ENCODE measurements around the gene DNAH10.

The DNAH10 gene

DNA sequence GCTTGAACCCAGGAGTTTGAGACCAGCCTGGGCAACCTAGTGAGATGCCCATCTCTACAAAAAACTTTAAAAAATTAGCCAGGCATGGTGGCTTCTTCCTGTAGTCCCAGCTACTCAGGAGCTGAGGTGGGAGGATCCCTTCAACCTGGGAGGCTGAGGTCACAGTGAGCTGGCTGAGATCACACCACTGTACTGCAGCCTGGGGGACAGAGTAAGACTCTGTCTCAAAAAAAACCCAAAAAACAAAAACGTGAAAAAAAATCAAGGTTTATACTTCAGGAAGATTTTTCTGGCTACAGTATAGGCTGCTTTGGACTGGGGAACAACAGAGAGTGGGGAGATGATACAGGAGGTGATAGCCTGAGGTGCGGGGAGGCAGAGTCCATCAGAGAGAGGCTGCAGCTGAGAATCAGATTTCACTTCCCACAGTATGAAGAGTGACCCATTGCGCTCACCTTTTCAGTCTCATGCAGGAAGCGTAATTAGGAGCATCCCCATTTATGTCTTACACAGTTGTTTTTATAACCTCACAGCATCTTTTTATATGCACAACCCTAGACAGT is 28.9 kb downstream of the DNAH10 start:
- no peak overlapping the region for H3K4me3 ChIP-seq (ENCODE audit: low read depth, low read length)

DNA sequence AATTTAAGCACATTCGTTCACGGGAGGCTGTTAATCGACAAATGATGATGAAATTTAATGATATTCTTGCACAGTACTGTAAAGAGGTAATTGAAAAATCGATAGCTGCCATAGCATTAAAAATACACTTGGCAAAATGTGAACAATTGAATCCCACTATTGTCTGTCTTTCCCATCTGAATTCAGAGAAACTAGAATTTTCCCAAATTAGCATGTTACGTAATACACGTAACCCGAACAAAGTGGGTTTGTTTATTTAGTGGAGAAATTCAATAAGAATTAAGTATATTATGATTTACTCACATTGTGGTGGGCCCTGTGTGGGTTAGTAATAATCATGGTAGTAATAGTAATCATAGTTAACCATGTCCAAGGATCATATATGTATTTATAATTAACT is 31.9 kb downstream of the DNAH10 start:
- no peak overlapping the region for H3K4me3 ChIP-seq (ENCODE audit: low read depth, low read length)

DNA sequence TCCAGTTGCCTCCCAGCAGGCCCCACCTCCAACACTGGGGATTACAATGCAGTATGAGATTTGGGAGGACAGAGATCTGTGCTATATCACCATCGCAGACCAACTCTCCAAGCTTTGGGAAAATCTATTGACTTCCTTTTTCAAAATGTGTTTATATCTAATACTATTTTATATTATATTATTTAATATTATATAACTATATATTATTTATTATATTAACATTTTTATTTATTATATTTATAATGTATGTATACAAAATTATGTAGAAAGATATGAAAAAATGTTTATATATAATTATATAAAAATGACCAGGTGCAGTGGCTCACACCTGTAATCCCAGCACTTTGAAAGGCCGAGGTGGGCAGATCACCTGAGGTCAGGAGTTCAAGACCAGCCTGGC is 36.4 kb downstream of the DNAH10 start:
- no peak overlapping the region for H3K4me3 ChIP-seq (ENCODE audit: low read depth, low read length)

DNA sequence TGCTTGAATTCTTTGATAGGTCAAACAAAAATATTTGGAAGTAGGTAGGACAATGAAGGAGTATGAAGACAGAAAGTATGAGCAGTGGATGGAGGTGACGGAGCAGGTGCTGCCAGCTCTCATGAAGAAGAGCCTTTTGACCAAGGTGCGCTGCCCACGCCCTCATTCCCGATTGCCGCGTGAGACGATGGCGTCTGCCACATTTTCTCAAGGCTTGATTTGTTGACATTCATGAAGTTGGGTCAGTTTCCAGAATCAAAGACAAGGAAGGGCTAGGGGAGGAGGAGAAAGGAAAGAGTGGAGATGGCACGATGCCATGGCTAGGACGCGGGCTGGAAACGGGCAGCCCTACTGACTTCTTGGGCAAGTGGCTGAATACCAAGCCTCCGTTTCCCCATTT is 37.1 kb downstream of the DNAH10 start:
- H3K4me3 ChIP-seq (ENCODE audit: low read depth, low read length), result no peak overlapping the region

DNA sequence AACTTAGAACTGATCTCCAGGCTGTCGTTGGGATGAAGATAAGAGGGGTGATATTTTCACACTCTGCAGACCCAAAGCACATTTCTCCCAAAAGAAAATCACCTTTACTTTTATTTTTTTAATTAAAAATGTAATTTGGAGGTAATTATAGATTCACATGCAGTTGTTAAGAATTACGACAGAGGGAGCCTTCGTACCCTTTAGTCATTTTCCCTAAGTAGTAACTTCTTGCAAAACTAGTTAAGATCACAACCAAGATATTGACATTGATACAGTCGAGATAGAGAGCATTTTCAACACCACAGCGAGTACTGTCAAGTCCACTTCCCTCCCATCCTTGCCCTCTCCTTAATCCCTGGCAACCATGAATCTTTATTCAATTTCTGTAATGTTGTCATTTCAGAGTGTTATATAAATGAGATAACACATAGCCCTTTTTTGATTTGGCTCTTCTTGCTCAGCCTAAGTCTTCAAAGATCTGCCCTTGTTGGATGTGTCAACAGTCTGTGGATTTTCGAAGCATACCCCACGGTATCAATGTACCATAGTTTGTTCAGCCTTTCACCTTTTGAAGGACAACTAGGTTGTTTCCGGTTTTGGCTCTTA is 39.6 kb downstream of the DNAH10 start:
- no peak overlapping the region for H3K4me3 ChIP-seq (ENCODE audit: low read depth, low read length)

DNA sequence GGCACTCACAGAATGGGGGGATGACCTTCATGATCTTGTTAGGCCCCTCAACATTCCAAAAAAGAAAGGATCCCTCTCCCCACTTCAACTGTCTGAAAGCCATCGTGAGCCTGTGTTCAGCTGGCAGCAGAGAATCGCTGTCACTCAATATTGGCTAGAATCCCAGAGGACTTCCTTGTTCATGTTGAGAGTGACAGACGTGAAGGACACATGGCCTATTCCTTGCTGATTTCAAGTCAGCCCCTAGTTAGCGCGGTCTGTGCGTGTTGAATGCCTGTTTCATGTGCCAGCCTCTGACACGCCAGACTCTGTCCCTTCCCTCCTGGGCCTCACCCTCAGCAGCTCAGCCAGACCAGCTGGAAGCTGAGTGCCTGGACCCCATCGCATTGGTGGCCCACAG is 43.1 kb downstream of the DNAH10 start:
- H3K4me3 ChIP-seq (ENCODE audit: low read depth, low read length), result no peak overlapping the region

DNA sequence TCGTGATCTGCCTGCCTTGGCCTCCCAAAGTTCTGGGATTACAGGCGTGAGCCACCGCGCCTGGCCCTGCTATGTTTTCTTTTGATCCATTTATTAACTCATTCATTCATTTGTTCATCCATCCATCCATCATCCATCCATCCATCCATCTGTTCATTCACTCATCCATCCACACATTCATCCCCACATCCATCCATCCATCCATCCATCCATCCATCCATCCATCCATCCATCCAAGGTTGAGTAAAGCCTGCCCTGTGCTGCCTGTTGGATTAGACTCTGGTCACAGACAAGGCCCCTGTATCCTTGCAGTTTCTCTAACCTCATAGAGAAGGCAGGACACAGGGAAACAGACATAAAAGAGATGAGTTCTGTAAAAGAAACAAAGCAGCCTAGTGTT is 44.9 kb downstream of the DNAH10 start:
- no peak overlapping the region for H3K4me3 ChIP-seq (ENCODE audit: low read depth, low read length)

DNA sequence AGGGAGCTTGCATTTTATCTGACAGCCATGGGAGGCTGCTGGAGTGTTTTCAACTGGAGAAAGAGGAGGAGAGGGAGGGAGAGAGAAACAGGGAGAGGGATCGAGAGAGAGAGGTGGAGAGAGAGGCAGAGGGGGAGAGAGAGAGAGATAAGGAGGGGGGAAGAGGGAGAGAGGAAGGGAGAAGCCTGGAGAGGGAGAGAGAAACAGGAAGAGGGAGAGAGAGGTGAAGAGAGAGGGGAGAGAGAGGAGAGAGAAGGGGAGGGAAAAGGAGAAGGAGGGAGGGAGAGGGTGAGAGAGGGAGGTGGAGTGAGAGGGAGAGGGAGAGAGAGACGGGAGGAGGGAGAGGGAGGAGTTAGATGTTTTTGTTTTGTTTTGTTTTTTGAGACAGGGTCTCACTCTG is 45.6 kb downstream of the DNAH10 start:
- no peak overlapping the region for H3K4me3 ChIP-seq (ENCODE audit: low read depth, low read length)

DNA sequence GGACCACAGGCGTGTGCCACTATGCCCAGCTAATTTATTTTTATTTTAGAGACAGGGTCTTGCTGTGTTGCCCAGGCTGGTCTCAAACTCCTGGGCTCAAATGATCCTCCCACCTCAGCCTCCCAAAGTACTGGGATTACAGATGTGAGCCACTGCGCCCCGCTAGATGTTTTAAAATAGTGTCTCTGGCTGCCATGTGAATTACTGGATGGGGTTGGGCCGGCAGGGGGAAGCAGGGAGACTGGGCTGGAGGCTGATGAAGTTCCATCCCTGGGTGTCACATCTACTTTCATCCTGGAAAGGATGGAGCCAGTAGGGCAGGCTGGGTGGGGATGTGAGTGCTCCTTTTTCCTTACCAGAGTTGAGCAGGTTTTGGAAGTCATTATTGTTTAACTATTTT is 46.1 kb downstream of the DNAH10 start:
- H3K4me3 ChIP-seq (ENCODE audit: low read depth, low read length), result no peak overlapping the region

DNA sequence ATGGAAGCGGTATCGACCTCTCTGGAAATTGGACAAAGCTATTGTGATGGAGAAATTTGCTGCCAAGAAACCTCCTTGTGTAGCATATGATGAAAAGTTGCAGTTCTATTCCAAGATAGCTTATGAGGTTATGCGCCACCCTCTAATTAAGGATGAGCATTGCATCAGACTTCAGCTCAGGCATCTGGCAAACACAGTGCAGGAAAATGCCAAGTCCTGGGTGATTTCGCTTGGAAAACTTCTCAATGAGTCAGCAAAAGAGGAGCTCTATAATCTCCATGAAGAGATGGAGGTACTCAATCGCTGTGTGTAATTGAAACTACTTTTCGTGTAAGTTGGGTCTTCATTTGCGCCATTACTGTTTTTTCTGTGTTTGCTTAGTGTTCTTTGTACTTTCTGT is 51.2 kb downstream of the DNAH10 start:
- H3K4me3 ChIP-seq (ENCODE audit: low read depth, low read length), result no peak overlapping the region

DNA sequence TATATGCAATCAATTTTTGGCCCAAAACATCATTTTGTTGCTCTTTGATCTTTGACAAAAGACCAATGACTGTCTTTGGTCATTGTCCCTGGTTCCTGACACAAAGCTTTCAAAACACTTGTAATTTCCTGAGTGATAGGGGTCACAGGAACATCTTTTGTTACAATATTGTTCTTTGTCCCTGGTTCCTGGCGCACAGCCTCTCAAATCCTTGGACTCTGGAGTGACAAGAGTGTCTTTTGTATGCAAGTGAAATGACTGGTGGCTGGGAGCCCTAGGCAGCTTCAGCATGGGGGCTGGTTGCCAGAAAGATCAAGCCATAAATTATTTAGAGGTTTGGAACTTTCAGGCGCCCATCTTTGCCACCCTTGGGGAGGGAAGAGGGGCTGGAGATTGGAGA is 53.9 kb downstream of the DNAH10 start:
- H3K4me3 ChIP-seq (ENCODE audit: low read depth, low read length), result no peak overlapping the region

DNA sequence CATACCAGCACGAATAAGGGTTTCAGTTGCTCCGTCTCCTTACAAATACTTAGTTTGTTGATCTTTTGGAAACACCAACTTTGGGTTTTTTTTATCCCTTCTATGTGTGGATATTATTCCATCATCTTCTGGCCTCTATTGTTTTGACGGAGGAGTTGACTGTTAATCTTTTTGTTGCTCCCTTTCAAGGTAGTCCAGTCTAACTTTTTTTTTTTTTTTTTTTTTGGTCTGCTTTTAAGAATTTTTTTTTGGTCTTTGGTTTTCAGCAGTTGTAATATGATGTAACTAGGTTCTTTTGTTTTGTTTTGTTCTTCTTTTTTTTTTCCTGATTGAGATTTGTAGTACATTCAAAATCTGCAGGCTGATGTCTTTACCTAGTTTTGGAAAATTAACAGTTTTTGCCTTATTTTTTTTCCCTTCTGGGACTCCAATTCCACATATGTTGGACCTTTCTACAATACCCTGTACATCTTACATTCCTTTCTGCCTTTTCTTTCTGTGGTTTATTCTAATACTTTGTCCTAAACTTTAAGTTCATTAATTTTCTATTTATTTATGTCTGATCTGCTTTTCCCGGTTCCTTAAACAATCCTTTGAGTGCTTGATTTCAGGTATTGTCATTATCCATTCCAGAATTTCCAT is 54.9 kb downstream of the DNAH10 start:
- no peak overlapping the region for H3K4me3 ChIP-seq (ENCODE audit: low read depth, low read length)

DNA sequence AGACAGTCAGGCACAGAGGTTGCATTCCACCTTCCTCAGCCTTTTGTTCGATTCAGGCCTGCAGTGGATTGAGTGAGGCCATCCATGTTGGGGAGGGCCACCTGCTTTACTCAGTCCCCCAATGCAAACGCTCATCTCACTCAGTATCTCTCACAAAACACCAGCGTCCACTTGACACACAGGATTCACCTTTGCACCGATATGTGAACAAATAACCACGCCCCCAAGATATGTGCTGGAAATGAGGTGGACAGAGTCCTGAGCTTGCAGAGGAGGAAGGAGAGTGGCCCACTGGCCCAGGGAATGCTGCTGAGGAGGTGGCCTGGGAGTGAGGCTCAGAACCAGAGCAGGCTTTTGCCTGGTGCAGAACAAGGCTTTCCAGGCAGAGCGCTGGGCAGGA is 60.7 kb downstream of the DNAH10 start:
- H3K4me3 ChIP-seq (ENCODE audit: low read depth, low read length), result no peak overlapping the region

DNA sequence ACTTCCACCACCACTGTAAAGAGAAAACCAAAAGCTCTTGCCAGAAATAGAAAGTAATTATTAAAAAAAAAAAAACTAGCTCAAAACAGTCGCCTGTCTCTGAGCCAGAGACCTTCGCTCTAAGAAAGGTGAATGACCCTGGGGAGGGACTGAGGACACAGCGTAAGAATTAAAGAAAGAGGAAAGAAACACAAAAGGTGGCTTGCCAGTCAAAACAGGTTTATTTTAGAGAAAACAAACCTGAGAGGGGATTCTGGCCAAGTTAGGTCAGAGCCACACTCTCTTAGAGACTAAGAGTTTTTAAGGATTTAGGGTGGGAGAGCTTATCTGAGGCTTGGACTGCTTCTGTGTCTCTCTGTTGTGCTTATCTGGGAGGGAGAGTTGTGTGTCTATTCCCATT is 66.0 kb downstream of the DNAH10 start:
- H3K4me3 ChIP-seq (ENCODE audit: low read depth, low read length), result no peak overlapping the region

DNA sequence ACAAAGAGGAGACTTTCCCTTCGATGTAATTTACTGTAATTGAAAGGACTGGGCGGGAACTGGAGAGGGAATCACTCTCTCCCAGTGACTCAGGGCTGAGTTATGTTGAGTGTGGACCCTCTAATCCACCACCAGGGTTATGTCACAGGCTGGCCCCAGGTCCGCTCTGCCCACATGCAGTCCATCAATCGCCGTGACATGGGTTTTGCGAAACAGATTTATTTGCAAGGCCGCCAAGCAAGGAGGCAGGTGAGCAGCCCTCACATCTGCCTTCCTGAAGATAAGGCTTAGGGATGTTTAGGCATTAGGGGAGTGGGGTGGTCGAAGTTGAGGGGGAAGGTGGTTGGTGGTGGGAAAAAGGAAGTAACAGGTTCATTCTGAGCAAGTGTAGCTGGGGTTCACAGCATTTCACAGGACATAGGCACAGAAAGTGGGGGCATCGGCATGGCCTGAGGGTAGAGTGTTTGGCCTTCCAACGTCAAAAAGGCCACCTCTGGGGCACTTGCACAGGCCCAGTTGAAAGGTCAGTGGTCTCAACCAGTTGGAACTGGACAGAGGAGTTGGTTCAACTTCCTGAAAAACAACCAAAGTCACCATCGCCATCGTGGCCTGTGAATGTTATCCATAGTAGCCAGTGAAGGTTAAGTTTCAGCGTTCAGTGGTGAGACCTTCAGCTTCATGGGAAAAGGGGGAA is 66.9 kb downstream of the DNAH10 start:
- H3K4me3 ChIP-seq (ENCODE audit: low read depth, low read length), result no peak overlapping the region

DNA sequence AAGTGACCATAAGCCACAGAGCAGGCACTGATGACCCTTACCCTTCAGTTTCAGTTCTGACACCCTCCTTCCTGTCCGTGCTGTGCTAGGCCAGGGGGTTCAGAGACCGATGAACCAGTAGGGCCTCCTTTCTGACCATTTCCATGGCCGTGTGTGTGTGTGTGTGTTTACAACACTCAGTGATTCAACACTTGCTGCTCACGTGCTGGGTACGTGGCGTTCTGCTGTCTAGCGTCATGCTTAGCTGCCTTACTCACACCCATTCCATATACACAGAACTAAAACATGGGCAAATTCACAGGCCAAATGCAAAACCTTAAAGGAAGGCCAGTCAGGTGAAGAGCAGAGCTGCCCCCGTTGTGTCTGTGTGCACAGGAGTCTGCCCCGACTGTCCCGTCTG is 67.5 kb downstream of the DNAH10 start:
- no peak overlapping the region for H3K4me3 ChIP-seq (ENCODE audit: low read depth, low read length)

DNA sequence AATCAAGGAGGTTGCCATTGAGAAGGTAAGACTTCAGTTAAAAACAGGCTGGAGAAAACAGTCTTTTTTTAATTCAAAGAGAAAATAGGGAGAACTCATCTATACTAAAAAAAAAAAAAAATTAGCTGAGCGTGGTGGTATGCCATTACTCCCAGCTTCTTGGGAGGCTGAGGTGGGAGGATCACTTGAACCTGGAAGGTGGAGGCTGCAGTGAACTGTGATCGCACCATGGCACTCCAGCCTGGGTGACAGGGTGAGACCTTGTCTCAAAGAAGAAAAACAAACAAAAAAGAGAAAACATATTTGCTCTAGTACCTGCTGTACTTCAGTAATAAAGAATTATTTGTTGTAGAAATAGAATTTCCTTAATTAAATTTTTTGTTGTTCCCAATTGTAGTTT is 68.6 kb downstream of the DNAH10 start:
- H3K4me3 ChIP-seq (ENCODE audit: low read depth, low read length), result no peak overlapping the region

DNA sequence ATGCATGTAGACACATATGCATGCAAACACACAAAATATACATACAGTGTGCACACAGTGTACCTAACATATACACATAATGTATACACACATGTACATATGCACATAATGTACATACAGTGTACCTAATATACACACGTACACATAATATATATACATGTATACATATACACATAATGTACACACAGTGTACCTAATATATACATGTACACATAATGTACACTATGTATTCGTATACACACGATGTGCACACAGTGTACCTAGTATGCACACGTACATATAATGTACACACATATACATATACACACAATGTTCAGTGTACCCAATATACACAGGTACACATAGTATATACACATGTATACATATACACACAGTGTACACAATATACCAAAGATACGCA is 70.0 kb downstream of the DNAH10 start:
- H3K4me3 ChIP-seq (ENCODE audit: low read depth, low read length), result no peak overlapping the region

DNA sequence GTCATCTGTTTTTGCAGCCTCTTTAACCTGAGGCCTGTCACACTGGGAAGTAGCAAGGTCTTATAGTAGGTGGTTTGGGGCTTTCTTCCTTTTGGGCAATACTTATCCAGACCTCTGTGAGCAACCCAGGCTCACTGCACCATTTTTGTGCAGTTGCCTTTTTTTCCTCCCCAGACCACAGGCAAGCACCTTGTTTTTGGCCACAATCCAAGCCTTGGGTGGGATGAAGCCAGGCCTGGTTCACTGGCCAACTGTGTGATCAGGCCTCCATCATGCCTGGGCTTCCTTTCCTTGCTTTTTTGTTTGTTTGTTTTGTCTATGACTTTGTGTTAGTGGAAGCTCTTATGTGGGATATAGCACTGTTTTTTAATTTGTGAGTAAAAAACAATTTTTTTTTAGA is 71.7 kb downstream of the DNAH10 start:
- H3K4me3 ChIP-seq (ENCODE audit: low read depth, low read length), result no peak overlapping the region

DNA sequence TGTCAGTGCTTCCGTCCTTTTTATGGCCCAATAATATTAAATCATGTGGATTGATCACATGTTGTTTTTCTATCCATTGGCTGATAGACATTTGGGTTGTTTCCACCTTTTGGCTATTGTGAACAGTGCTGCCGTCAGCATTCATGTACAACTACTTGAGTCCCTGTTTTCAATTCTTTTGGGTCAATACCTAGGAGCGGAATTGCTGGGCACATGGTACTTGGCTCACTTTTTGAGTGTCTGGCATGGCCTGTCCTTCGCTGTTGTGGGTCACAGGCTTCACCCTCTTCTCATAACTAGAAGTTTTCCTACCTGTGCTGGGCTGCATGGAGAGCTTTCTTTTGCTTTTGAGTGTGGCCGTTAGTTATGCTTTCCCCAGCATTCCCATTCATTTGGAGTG is 72.7 kb downstream of the DNAH10 start:
- no peak overlapping the region for H3K4me3 ChIP-seq (ENCODE audit: low read depth, low read length)

DNA sequence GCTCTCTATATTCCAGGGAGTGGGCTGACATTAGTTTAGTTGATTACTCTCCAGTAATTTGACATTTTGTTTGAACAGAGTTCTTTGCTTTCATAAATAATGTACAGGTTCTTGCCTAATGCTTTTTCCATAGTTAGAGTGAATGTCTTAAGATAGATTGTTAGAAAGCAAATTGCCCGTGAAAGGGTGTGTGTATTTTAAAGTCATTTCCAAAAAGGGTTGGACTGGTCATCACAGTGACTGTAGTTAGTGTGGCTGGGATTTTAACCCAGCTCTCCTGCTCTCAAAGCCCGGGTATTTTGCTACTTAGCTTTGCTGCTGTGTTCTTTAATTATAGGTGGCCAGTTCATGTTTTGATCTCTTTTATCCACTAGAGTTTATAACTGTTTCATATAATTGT is 74.2 kb downstream of the DNAH10 start:
- H3K4me3 ChIP-seq (ENCODE audit: low read depth, low read length), result no peak overlapping the region

DNA sequence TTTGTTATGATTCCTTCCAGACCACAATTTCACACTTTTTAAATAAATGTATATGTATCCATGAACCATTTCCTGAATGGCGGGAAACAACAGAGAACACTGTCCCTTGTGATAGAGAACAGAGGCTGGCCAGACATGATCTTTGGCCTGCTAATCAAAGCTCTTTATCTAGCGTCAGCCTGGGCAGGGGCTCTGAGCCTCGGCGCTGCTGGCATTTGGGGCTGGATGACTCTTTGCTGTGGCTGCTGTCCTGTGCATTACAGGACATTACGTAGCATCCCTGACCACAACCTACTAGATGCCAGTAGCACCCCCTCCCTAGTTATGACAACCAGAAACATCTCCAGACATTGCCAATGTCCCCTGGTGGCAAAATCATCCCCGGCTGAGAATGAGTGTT is 77.7 kb downstream of the DNAH10 start:
- no peak overlapping the region for H3K4me3 ChIP-seq (ENCODE audit: low read depth, low read length)
